Measurements from ENCODE around the gene TANC2.
"Not testable (repeated sequence)": the region's sequence is repeated elsewhere in the genome, so short reads cannot be mapped to it uniquely, and the experiment has no call there.

TANC2 gene

GRCh38 chr17:62965174-62965685 is 805 bp upstream of the TANC2 start:
- peak in 1 of 2 donors; percentile 33 for DNase-seq

- no peak for DNase-seq
Measured at GRCh38 chr17:62966426-62967204, 580 bp downstream of the TANC2 start.

- no peak for DNase-seq
Measured at GRCh38 chr17:62967205-62967529, 1.1 kb downstream of the TANC2 start.

GRCh38 chr17:62968445-62968923 is 2.4 kb downstream of the TANC2 start:
- DNase-seq = peak; percentile 70 to 85

- DNase-seq = no peak
Measured at GRCh38 chr17:62970610-62971009, 4.6 kb downstream of the TANC2 start.

- DNase-seq = no peak
Measured at GRCh38 chr17:62971853-62972252, 5.8 kb downstream of the TANC2 start.

- no peak for DNase-seq
Measured at GRCh38 chr17:62974788-62975187, 8.8 kb downstream of the TANC2 start.

- DNase-seq = no peak
Measured at GRCh38 chr17:62975206-62975605, 9.2 kb downstream of the TANC2 start.

GRCh38 chr17:62976643-62977231 is 10.7 kb downstream of the TANC2 start:
- not testable (repeated sequence) for DNase-seq

GRCh38 chr17:62980842-62981241 is 14.8 kb downstream of the TANC2 start:
- no peak for DNase-seq

GRCh38 chr17:62981933-62982332 is 15.9 kb downstream of the TANC2 start:
- DNase-seq = no peak

- no peak for DNase-seq
Measured at GRCh38 chr17:62984801-62985200, 18.8 kb downstream of the TANC2 start.

- DNase-seq = no peak
Measured at GRCh38 chr17:62986549-62986948, 20.5 kb downstream of the TANC2 start.

GRCh38 chr17:62987136-62987535 is 21.1 kb downstream of the TANC2 start:
- DNase-seq = no peak

GRCh38 chr17:62989501-62989900 is 23.5 kb downstream of the TANC2 start:
- DNase-seq = no peak

- no peak for DNase-seq
Measured at GRCh38 chr17:62994931-62995330, 28.9 kb downstream of the TANC2 start.

- DNase-seq = peak; percentile 23
Measured at GRCh38 chr17:62995377-62995885, 29.4 kb downstream of the TANC2 start.

GRCh38 chr17:62996221-62996620 is 30.2 kb downstream of the TANC2 start:
- no peak for DNase-seq

- no peak for DNase-seq
Measured at GRCh38 chr17:62998166-62998565, 32.1 kb downstream of the TANC2 start.

GRCh38 chr17:62998665-62999393 is 32.8 kb downstream of the TANC2 start:
- DNase-seq = no peak

- DNase-seq = no peak
Measured at GRCh38 chr17:62999736-63000135, 33.7 kb downstream of the TANC2 start.

- no peak for DNase-seq
Measured at GRCh38 chr17:63001689-63002394, 35.8 kb downstream of the TANC2 start.

GRCh38 chr17:63002625-63003024 is 36.6 kb downstream of the TANC2 start:
- DNase-seq = no peak
